Measurements from ENCODE around the gene CDH8.

GRCh38 chr16:62058412-62058811, 22.2 kb upstream of the CDH8 start:
- no peak for TF ChIP-seq CTCF (IDR thresholded peaks at IDR 0.05; ENCODE audit: poor library complexity)
- no peak for TF ChIP-seq EZH2 (IDR thresholded peaks at IDR 0.05; ENCODE audit: borderline replicate concordance)

Measured in hepatocyte (in vitro differentiated cells).